22Rv1 (cell line): ENCODE data around the gene WBP2.

Experiments used
- ZFX ChIP-seq: fragments of 450-650 bp; IDR thresholded peaks from 2 replicates; pipeline ENCODE4 v1.6.1; 2017; ENCODE audit warnings: antibody characterized with exemption, borderline replicate concordance
- TF ChIP-seq, protein P1 (sequence below): fragments of 450-650 bp; IDR thresholded peaks from 2 replicates; pipeline ENCODE4 v1.5.1; 2017; ENCODE audit warnings: mild to moderate bottlenecking

DNA sequence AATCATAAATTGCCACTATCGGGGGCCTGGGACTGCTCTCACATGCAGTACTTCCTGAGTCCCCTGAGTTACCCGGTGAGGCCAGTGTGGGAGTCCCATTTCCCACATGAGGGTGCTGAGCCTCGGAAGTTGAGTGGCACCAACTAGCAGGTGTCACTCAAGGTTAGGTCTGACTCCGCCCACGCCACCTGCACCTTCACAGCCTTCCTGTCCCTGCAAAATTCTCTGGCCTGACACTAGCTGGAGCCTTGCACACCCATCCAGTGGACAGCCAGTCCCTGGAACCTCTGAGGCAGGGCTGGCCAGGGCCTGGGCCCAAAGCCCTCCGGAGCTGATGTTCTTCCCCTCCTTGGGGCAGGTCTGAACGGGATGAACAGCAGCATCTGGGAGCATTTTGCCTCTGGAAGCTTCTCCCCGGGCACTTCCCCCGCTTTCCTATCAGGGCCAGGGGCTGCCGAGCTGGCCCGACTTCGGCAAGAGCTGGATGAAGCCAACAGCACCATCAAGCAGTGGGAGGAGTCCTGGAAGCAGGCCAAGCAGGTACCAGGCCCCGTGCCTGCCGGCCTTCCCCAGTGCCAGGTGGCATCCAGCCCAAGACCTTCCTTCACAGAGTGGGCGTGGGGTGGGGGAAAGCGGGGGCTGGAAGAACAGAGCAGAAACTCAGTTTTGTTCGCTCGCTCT lies 32.9 kb downstream of the WBP2 start:
- TF ChIP-seq, protein P1, sequence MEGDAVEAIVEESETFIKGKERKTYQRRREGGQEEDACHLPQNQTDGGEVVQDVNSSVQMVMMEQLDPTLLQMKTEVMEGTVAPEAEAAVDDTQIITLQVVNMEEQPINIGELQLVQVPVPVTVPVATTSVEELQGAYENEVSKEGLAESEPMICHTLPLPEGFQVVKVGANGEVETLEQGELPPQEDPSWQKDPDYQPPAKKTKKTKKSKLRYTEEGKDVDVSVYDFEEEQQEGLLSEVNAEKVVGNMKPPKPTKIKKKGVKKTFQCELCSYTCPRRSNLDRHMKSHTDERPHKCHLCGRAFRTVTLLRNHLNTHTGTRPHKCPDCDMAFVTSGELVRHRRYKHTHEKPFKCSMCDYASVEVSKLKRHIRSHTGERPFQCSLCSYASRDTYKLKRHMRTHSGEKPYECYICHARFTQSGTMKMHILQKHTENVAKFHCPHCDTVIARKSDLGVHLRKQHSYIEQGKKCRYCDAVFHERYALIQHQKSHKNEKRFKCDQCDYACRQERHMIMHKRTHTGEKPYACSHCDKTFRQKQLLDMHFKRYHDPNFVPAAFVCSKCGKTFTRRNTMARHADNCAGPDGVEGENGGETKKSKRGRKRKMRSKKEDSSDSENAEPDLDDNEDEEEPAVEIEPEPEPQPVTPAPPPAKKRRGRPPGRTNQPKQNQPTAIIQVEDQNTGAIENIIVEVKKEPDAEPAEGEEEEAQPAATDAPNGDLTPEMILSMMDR = no peak
- no peak for TF ChIP-seq ZFX
